Measurements from ENCODE around the gene CYP26C1. TPM values are rescaled to one million over a fixed set of nuclear protein-coding genes. Genes with fewer than 3 reads are reported as not detected.

Gene CYP26C1
- total RNA-seq, 4 donors from 2014 or later: not detected

DNA sequence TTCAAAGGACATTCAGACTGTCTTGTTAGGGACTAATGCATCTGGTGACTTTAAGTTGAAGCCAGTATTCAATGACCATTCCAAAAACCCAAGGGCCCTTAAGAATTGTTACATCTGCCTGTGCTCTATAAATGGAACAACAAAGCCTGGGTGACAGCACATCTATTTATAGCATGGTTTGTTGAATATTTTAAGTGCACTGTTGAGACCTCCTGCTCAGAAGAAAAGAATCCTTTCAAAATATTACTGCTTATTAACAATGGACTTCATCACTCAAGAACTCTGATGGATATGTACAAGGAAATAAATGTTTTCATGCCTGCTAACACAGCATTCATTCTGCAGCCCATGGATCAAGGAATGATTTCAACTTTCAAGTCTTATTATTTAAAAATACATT is 33.1 kb upstream of the CYP26C1 start:
- intact Hi-C loops (cut with DNase I; ENCODE audit: low total_unique reads): no loop called here

DNA sequence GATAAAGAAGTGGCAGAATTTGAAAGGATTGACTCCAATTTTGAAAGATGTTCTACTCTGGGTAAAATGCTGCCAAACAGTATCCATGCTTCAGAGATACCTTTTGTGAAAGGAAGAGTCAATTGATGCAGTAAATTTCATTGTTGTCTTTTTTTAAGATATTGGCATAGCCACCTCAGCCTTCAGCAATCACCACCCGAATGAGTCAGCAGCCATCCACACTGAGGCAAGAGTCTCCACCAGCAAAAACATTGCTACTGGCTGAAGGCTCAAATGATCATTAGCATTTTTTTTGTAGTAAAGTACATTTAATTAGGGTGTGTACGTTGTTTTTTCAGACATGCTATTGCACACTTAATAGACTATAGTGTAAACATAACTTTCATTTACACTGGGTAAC is 31.7 kb upstream of the CYP26C1 start:
- DNase-seq: no peak
- no peaks in the 10 kb centered on the region for H3K27me3 ChIP-seq
- no peak for ATAC-seq
- in situ Hi-C loops (cut with MboI; ENCODE audit: low sequenced_read_pairs in 4 of 4) (no loop called here), intact Hi-C loops (cut with DNase I; ENCODE audit: low total_unique reads) (no loop called here)
- peaks cover 0 to 26% of the 10 kb centered on the region in 2 donors for H3K36me3 ChIP-seq
- no peaks in the 10 kb centered on the region for H3K9me3 ChIP-seq
- H3K4me1 ChIP-seq: no peaks in the 10 kb centered on the region
- no peak overlapping the region for H3K4me3 ChIP-seq
- TF ChIP-seq POLR2A (IDR thresholded peaks at IDR 0.05): no peak
- TF ChIP-seq, protein P1, sequence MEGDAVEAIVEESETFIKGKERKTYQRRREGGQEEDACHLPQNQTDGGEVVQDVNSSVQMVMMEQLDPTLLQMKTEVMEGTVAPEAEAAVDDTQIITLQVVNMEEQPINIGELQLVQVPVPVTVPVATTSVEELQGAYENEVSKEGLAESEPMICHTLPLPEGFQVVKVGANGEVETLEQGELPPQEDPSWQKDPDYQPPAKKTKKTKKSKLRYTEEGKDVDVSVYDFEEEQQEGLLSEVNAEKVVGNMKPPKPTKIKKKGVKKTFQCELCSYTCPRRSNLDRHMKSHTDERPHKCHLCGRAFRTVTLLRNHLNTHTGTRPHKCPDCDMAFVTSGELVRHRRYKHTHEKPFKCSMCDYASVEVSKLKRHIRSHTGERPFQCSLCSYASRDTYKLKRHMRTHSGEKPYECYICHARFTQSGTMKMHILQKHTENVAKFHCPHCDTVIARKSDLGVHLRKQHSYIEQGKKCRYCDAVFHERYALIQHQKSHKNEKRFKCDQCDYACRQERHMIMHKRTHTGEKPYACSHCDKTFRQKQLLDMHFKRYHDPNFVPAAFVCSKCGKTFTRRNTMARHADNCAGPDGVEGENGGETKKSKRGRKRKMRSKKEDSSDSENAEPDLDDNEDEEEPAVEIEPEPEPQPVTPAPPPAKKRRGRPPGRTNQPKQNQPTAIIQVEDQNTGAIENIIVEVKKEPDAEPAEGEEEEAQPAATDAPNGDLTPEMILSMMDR (IDR thresholded peaks at IDR 0.05 in 4 of 5, conservative IDR thresholded peaks at IDR 0.05 in 1 of 5): no peak
- H3K27ac ChIP-seq: no peak overlapping the region

More for the DNA sequence above, 33.1 kb upstream of the CYP26C1 start:
- Histone ChIP-seq H3K4me1 (no peaks in the 10 kb centered on the region), H3K4me3 (no peak overlapping the region), H3K9me3 (no peaks in the 10 kb centered on the region), H3K36me3 (peaks cover 0 to 26% of the 10 kb centered on the region in 2 donors), H3K27ac (no peak overlapping the region), H3K27me3 (no peaks in the 10 kb centered on the region)
- ATAC-seq (no peak), DNase-seq (no peak)
- in situ Hi-C loops (cut with MboI; ENCODE audit: low sequenced_read_pairs in 4 of 4): no loop called here
- TF ChIP-seq, protein P1 (IDR thresholded peaks at IDR 0.05 in 4 of 5, conservative IDR thresholded peaks at IDR 0.05 in 1 of 5): no peak
- TF ChIP-seq POLR2A (IDR thresholded peaks at IDR 0.05): no peak

DNA sequence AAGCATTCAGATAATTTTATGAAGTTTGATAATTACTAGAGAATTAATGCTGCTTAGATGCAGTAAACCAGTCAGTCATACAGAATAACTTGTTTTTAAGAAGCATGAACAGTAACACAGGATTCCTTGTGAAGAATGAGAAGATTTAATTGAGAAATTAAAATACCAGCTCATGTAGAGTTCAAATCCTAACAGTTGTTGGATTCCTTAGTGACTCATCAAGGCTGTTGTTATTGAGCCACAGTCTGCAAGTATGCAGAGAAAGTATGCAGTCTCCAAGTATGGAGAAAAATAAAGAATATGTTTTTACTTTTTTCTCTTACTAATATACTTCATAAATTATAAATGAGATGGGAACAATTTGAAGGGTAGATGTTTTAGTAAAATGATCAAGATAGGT is 30.2 kb upstream of the CYP26C1 start:
- TF ChIP-seq, protein P1 (IDR thresholded peaks at IDR 0.05 in 4 of 5, conservative IDR thresholded peaks at IDR 0.05 in 1 of 5): no peak
- TF ChIP-seq POLR2A (IDR thresholded peaks at IDR 0.05): no peak
- no peaks in the 10 kb centered on the region for H3K27me3 ChIP-seq
- in situ Hi-C loops (cut with MboI; ENCODE audit: low sequenced_read_pairs in 4 of 4) (no loop called here), intact Hi-C loops (cut with DNase I; ENCODE audit: low total_unique reads) (no loop called here)
- no peak overlapping the region for H3K4me3 ChIP-seq
- no peak overlapping the region for H3K27ac ChIP-seq
- no peaks in the 10 kb centered on the region for H3K9me3 ChIP-seq
- H3K36me3 ChIP-seq: peaks cover 0 to 26% of the 10 kb centered on the region in 2 donors
- ATAC-seq (no peak), DNase-seq (no peak)
- H3K4me1 ChIP-seq: no peaks in the 10 kb centered on the region

DNA sequence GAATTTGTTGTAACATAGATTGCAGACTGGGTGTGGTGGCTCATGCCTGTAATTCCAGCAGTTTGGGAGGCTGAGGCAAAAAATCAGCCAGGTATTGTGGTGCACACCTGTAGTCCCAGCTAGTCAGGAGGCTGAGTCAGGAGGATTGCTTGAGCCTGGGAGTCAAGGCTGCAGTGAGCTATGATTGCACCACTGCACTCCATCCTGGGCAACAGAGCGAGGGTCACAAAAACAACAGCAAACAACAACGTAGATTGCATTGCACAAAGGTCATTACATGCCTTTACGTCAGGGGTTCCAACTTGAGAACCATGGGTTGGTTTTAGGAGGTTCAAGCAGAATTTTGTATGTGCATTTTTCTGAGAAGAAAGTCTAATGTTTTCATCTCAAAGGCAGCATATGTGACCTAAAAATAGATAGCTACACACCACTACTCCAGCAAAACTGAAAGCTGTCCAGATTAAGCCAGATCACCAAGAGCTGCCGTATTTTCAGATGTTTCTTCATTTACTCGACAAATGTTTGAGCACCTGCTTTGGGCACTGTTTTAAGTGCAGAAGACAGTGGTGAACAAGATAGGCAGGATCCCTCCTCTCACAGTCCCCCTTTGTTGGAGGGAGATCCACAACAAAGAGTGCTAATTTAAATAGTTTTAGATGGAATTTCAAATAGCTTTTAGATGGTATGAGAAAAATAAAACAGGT is 28.3 kb upstream of the CYP26C1 start:
- in situ Hi-C loops (cut with MboI; ENCODE audit: low sequenced_read_pairs in 4 of 4): no loop called here
- DNase-seq (no peak), ATAC-seq (no peak)
- TF ChIP-seq, protein P1 (IDR thresholded peaks at IDR 0.05 in 4 of 5, conservative IDR thresholded peaks at IDR 0.05 in 1 of 5): no peak
- no peak for TF ChIP-seq POLR2A (IDR thresholded peaks at IDR 0.05)
- intact Hi-C loops (cut with DNase I; ENCODE audit: low total_unique reads): no loop called here
- no peaks in the 10 kb centered on the region for H3K27me3 ChIP-seq
- no peaks in the 10 kb centered on the region for H3K4me1 ChIP-seq
- H3K36me3 ChIP-seq: peaks cover 0 to 9% of the 10 kb centered on the region in 2 donors
- no peak overlapping the region for H3K27ac ChIP-seq
- H3K9me3 ChIP-seq: no peaks in the 10 kb centered on the region
- no peak overlapping the region for H3K4me3 ChIP-seq

- TF ChIP-seq, protein P1 (IDR thresholded peaks at IDR 0.05 in 4 of 5, conservative IDR thresholded peaks at IDR 0.05 in 1 of 5): no peak
- no peak for TF ChIP-seq POLR2A (IDR thresholded peaks at IDR 0.05)
- H3K9me3 ChIP-seq: no peaks in the 10 kb centered on the region
- H3K27ac ChIP-seq: no peak overlapping the region
- H3K36me3 ChIP-seq: peaks cover 0 to 4% of the 10 kb centered on the region in 2 donors
- intact Hi-C loops (cut with DNase I; ENCODE audit: low total_unique reads): no loop called here
- no peaks in the 10 kb centered on the region for H3K27me3 ChIP-seq
- H3K4me3 ChIP-seq: no peak overlapping the region
- ATAC-seq (no peak), DNase-seq (no peak)
- in situ Hi-C loops (cut with MboI; ENCODE audit: low sequenced_read_pairs in 4 of 4): no loop called here
- H3K4me1 ChIP-seq: no peaks in the 10 kb centered on the region
These were observed 27.8 kb upstream of the CYP26C1 start for GRCh38 chr10:93032809-93033137.
